Tibial nerve (tissue), 4 donors: ENCODE measurements around the gene TMEM63C.

Source experiments
- CTCF ChIP-seq, 5 experiments: fragments of 200-600 bp in 3 of 5; fragments of 450-650 bp in 2 of 5; sonication (generic) in 3 of 5; IDR thresholded peaks; one replicate each; pipeline ENCODE4 v1.5.1; 2016 to 2019; ENCODE audit warnings: antibody characterized with exemption in 5 of 5, mild to moderate bottlenecking in 3 of 5, moderate library complexity in 2 of 5
- EP300 ChIP-seq, 2 donors: sonication (generic); formaldehyde crosslinking; IDR thresholded peaks; one replicate each; pipeline ENCODE4 v1.6.1; 2017; ENCODE audit warnings: antibody characterized with exemption in 2 of 2, mild to moderate bottlenecking in 1 of 2
- POLR2A ChIP-seq, 2 donors: fragments of 450-650 bp; IDR thresholded peaks; one replicate each; pipeline ENCODE4 v1.6.1; 2017; ENCODE audit warnings: antibody characterized with exemption in 2 of 2, mild to moderate bottlenecking in 2 of 2, moderate library complexity in 2 of 2

- TF ChIP-seq CTCF (IDR thresholded peaks at IDR 0.05): no peak
- TF ChIP-seq EP300 (IDR thresholded peaks at IDR 0.05): no peak
- no peak for TF ChIP-seq POLR2A (IDR thresholded peaks at IDR 0.05)
Measured at GRCh38 chr14:77306851-77307496, 125.4 kb downstream of the TMEM63C start.
